Measurements from ENCODE around the gene MON2. TPM values are rescaled to one million over a fixed set of nuclear protein-coding genes. Genes with fewer than 3 reads are reported as not detected.

Gene MON2
- 350 and 393 TPM in 2 replicates for total RNA-seq (2013; cell fraction: nucleolus; rRNA removed)
- total RNA-seq (2014; rRNA removed) (23.8 and 24.9 TPM in 2 replicates), total RNA-seq (2014; rRNA removed; fragmentation: Illumina TruSeq; extraction: Trizol) (34.3 and 39.2 TPM in 2 replicates), total RNA-seq (2021) (28.7 and 32.4 TPM in 2 replicates), polyA plus RNA-seq (2011; rRNA removed) (22.9 and 31.9 TPM in 2 replicates), polyA plus RNA-seq (2014; fragmentation: Illumina TruSeq; extraction: Trizol) (27.1 and 34.6 TPM in 2 replicates), polyA plus RNA-seq (2014; fragmentation: Nextera tagmentation; extraction: Ambion mirVana) (1 to 10 TPM; 5.4 to 5.9 TPM), polyA plus RNA-seq (2014; rRNA removed) (16.9 and 17.9 TPM in 2 replicates), polyA plus RNA-seq (2016; fragmentation: Nextera tagmentation; extraction: Ambion mirVana) (10 to 100 TPM; 22.0 to 25.2 TPM), polyA minus RNA-seq (2011; rRNA and poly(A)+ RNA removed) (34.5 and 49.2 TPM in 2 replicates), Bru-seq, nascent RNA (percentile 88 among the genes with signal in this experiment), BruChase-seq, experiment 1, labeled RNA remaining after a 6-hour chase (percentile 83 among the genes with signal in this experiment), BruChase-seq, experiment 2, labeled RNA remaining after a 2-hour chase (percentile 93 among the genes with signal in this experiment)
- polyA plus RNA-seq (2011; ENCODE audit: low read depth), result 9.7 TPM
- 5.5 and 10.3 TPM in 2 replicates for polyA plus RNA-seq (2011; cell fraction: cytosol; rRNA removed)
- polyA plus RNA-seq (2011; cell fraction: nucleus; rRNA removed), result 54.9 TPM in 2 replicates
- polyA plus RNA-seq (2012), result 15.3 and 21.1 TPM in 2 replicates
- 9.1 and 14.2 TPM in 2 replicates for polyA minus RNA-seq (2011; cell fraction: cytosol; rRNA and poly(A)+ RNA removed)
- polyA minus RNA-seq (2011; cell fraction: nucleus; rRNA and poly(A)+ RNA removed), result 57.7 and 76.9 TPM in 2 replicates
- long read RNA-seq, experiment 1, partial matches to known transcripts, result 1 of 1 reads
- long read RNA-seq, experiment 1, other reads (novel, unspliced or antisense), result 0 of 1 reads
- long read RNA-seq, experiment 2, partial matches to known transcripts, result 7 of 11 reads
- long read RNA-seq, experiment 2, other reads (novel, unspliced or antisense), result 4 of 11 reads

DNA sequence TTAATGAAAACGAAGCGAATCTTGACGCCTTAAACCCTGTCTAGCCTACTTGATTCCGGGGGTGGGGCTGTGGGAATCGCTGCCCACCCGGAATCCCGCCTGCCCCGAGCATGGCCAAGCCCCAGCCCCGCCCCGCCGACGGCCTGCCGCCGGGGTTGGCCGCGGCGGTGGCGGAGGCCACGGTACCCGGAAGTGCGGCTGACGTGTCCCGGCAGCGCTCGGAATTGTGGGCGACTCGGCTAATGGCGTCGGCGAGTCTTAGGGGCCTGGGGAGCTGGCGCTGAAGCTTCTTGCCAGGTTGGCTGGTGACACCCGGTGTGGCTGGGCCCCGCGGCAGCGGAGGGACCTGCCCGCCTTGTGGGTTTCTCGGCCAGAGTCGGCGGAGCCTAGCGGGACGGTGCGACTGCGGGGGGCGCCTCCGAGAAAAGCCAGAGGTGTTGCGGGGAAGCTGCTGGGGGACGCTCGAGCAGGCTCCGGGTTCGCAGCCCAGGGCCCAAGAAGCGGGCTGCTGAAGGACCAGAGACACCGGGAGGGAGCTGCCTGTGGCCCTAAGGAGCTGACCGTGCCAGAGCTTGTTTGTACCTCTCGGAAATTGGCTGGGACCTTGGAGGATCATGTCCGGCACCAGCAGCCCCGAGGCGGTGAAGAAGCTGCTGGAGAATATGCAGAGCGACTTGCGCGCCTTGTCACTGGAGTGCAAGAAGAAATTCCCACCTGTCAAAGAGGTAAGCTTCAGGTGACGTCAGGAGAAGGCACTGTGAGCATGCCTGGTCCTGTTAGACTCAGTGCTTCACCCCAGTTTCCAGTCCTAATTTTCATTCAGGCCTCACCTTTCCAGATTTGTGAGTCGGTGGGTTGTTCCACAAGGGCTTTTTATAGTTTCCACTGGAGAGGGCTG is at the start of gene MON2:
TSS of gene MON2 (plus strand) at position 233 of the 898 bp plus-strand sequence. CDS start at position 615, 382 bp downstream.
- BruUV-seq (replicated peaks), result no TSS peak
- under 1% methylated on average over 62 of the region's 62 CpGs for WGBS (ENCODE audit: insufficient coverage, insufficient replicate concordance, low lambda C conversion rate, missing lambda C conversion rate)
- ChIA-PET RAD21 (ENCODE audit: unreplicated experiment) (interaction anchor here (1.0 to 1.6 kb wide), 4 partner anchors 115 to 327 kb away, joined by 4 to 7 read pairs (median 7); no protein-coding TSS in a partner anchor), POLR2A (interaction anchor here (1.0 to 1.5 kb wide), 3 partner anchors 11 to 138 kb away, joined by 3 to 5 read pairs (median 4); no protein-coding TSS in a partner anchor), SMC1A (ENCODE audit: uncharacterized antibody, unreplicated experiment) (interaction anchor here (0.5 to 2.8 kb wide), 10 partner anchors 11 to 327 kb away, joined by 3 to 11 read pairs (median 4); no protein-coding TSS in a partner anchor), CTCF (interaction anchor here (0.7 to 3.3 kb wide), 10 partner anchors 14 to 333 kb away, joined by 3 to 22 read pairs (median 4); no protein-coding TSS in a partner anchor)
- intact Hi-C loops (cut with micrococcal nuclease; ENCODE audit: unreplicated experiment), result loop anchor here (2.0 kb wide), 1 partner anchor 136 kb away; no protein-coding TSS in a partner anchor
- Histone ChIP-seq H3K4me3 (peak within 1 kb of the TSS; percentile 87), H3K4me1 (ENCODE audit: control insufficient read depth, insufficient read depth, low read length) (no peaks in the 10 kb centered on the region), H3K9me3 (replicated peaks; ENCODE audit: control insufficient read depth, insufficient read depth, low read length) (no peaks in the 10 kb centered on the region; the same call in 2 of the 3 replicates), H3K9ac (ENCODE audit: control insufficient read depth, insufficient read depth, low read length) (peak within 1 kb of the TSS; percentile 94), H3K79me2 (ENCODE audit: control insufficient read depth, insufficient read depth, low read length) (peaks cover 48% of the 10 kb centered on the region), H2AFZ (ENCODE audit: control insufficient read depth, low read depth, low read length) (peak within 1 kb of the TSS; percentile 96), H3K4me2 (ENCODE audit: control insufficient read depth, insufficient read depth) (peak within 1 kb of the TSS; percentile 82), H3K36me3 (ENCODE audit: control insufficient read depth in 2 of 2, insufficient read depth in 2 of 2, low read length in 1 of 2) (no peaks in the 10 kb centered on the region), H3K27me3 (replicated peaks in 1 of 2; ENCODE audit: control insufficient read depth in 2 of 2, insufficient read depth in 2 of 2, low read length in 1 of 2) (no peaks in the 10 kb centered on the region), H3K27ac (ENCODE audit: control insufficient read depth, insufficient read depth) (peak within 1 kb of the TSS; percentile 91), H4K20me1 (ENCODE audit: control insufficient read depth, insufficient read depth) (no peaks in the 10 kb centered on the region)
- FAIRE-seq (no peak), ATAC-seq (peak; percentile 99), DNase-seq (ENCODE audit: low read depth, low spot score) (peak; percentile 41)
- in situ Hi-C loops (cut with MboI), result no loop called here
- no peak for TF ChIP-seq ZBTB33 (IDR thresholded peaks at IDR 0.05)
- TF ChIP-seq NR2F1 (conservative IDR thresholded peaks at IDR 0.05), result peak; percentile 61
- TF ChIP-seq HDGF (IDR thresholded peaks at IDR 0.05), result peak; percentile 27; the same call in 1 of the 2 replicates
- peak; percentile 34; the same call in 1 of the 2 replicates for TF ChIP-seq IRF4 (IDR thresholded peaks at IDR 0.05; ENCODE audit: low read depth, low read length)
- TF ChIP-seq ZNF274 (IDR thresholded peaks at IDR 0.05; ENCODE audit: insufficient read depth, insufficient read length), result no peak
- no peak for TF ChIP-seq CHD4 (IDR thresholded peaks at IDR 0.05)
- TF ChIP-seq, protein P1, sequence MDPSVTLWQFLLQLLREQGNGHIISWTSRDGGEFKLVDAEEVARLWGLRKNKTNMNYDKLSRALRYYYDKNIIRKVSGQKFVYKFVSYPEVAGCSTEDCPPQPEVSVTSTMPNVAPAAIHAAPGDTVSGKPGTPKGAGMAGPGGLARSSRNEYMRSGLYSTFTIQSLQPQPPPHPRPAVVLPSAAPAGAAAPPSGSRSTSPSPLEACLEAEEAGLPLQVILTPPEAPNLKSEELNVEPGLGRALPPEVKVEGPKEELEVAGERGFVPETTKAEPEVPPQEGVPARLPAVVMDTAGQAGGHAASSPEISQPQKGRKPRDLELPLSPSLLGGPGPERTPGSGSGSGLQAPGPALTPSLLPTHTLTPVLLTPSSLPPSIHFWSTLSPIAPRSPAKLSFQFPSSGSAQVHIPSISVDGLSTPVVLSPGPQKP (IDR thresholded peaks at IDR 0.05; ENCODE audit: low read depth, low read length), result peak; percentile 83
- TF ChIP-seq CREB1 (IDR thresholded peaks at IDR 0.05; ENCODE audit: low read depth), result peak; percentile 91
- TF ChIP-seq TCF7 (IDR thresholded peaks at IDR 0.05; ENCODE audit: borderline replicate concordance), result no peak
- TF ChIP-seq CEBPB (IDR thresholded peaks at IDR 0.05; ENCODE audit: borderline replicate concordance in 1 of 2, low read depth in 2 of 2, low read length in 2 of 2), result no peak
- TF ChIP-seq FOS (IDR thresholded peaks at IDR 0.05; ENCODE audit: borderline replicate concordance, extremely low read depth, insufficient read length), result no peak
- TF ChIP-seq MXI1 (IDR thresholded peaks at IDR 0.05; ENCODE audit: low read depth, low read length), result peak; percentile 88
